ENCODE measurements around the gene CNP. TPM values are rescaled to one million over a fixed set of nuclear protein-coding genes. Genes with fewer than 3 reads are reported as not detected.
"Not testable (repeated sequence)": the region's sequence is repeated elsewhere in the genome, so short reads cannot be mapped to it uniquely, and the experiment has no call there.

CNP gene
- total RNA-seq, 1 experiment from 2014 or later, result 51.2 TPM

- Histone ChIP-seq H3K9me2 (ENCODE audit: insufficient read depth) (no peaks in the 10 kb centered on the region), H3K9ac (ENCODE audit: low read length) (no peak overlapping the region), H3K79me2 (ENCODE audit: insufficient read depth, low read length) (peaks cover 99% of the 10 kb centered on the region), H3K4me1 (ENCODE audit: control insufficient read depth in 1 of 2, insufficient read depth in 2 of 2, low read length in 2 of 2) (peaks cover 0 to 9% of the 10 kb centered on the region in 2 experiments; a peak in 2 of 4 replicates), H3K27me3 (ENCODE audit: insufficient read depth, low read length) (no peaks in the 10 kb centered on the region), H3K36me3 (ENCODE audit: control insufficient read depth in 1 of 2, insufficient read depth in 2 of 2, low read length in 2 of 2) (peaks cover 11 to 14% of the 10 kb centered on the region in 2 experiments; a peak in 3 of 4 replicates), H4K20me1 (ENCODE audit: insufficient read depth) (peaks cover 8% of the 10 kb centered on the region; the same call in 1 of the 2 replicates), H2AFZ (ENCODE audit: low read depth, low read length, poor library complexity, severe bottlenecking) (no peak overlapping the region), H3K9me3 (ENCODE audit: control insufficient read depth in 1 of 2, insufficient read depth in 1 of 2, low read depth in 1 of 2, low read length in 2 of 2) (no peaks in the 10 kb centered on the region), H3K27ac (ENCODE audit: low read depth, low read length) (no peak overlapping the region), H3K4me3 (replicated peaks in 1 of 2; ENCODE audit: low read depth in 1 of 2, low read length in 2 of 2) (no peak overlapping the region), H3K4me2 (ENCODE audit: low read length) (no peak overlapping the region)
- ATAC-seq (no peak), DNase-seq (ENCODE audit: low read depth, low spot score) (no peak)
- TF ChIP-seq EZH2 (IDR thresholded peaks at IDR 0.05), result no peak
- TF ChIP-seq POLR2AphosphoS5 (IDR thresholded peaks at IDR 0.05; ENCODE audit: low read depth, low read length), result no peak
- TF ChIP-seq CBX3 (IDR thresholded peaks at IDR 0.05; ENCODE audit: low read depth), result no peak
- TF ChIP-seq ZNF274 (IDR thresholded peaks at IDR 0.05; ENCODE audit: low read depth, low read length), result no peak
- no TSS peak for BruUV-seq (replicated peaks)
- CTCF ChIA-PET, result no interaction called here
- intact Hi-C loops (cut with micrococcal nuclease), result no loop called here
- RAD21 ChIA-PET (ENCODE audit: low non-redundant PET in 1 of 2, low total read pairs in 2 of 2, uncharacterized antibody in 2 of 2, unreplicated experiment in 2 of 2), result no interaction called here
- POLR2A ChIA-PET, result interaction anchor here (1.5 kb wide), 1 partner anchor 12 kb away, joined by 5 read pairs; the partner anchor contains the start of gene DNAJC7
Measured at GRCh38 chr17:42005166-42005565, 38.6 kb downstream of the CNP start.

- Histone ChIP-seq H3K9me2 (ENCODE audit: insufficient read depth) (no peaks in the 10 kb centered on the region), H3K79me2 (ENCODE audit: insufficient read depth, low read length) (peaks cover 99% of the 10 kb centered on the region), H3K4me2 (ENCODE audit: low read length) (no peak overlapping the region), H3K36me3 (ENCODE audit: control insufficient read depth in 1 of 2, insufficient read depth in 2 of 2, low read length in 2 of 2) (no peaks in the 10 kb centered on the region), H4K20me1 (ENCODE audit: insufficient read depth) (peaks cover 12% of the 10 kb centered on the region; the same call in 1 of the 2 replicates), H3K4me1 (ENCODE audit: control insufficient read depth in 1 of 2, insufficient read depth in 2 of 2, low read length in 2 of 2) (peaks cover 2 to 18% of the 10 kb centered on the region in 2 experiments; a peak in 2 of 4 replicates), H3K9me3 (ENCODE audit: control insufficient read depth in 1 of 2, insufficient read depth in 1 of 2, low read depth in 1 of 2, low read length in 2 of 2) (no peaks in the 10 kb centered on the region), H3K27me3 (ENCODE audit: insufficient read depth, low read length) (no peaks in the 10 kb centered on the region), H2AFZ (ENCODE audit: low read depth, low read length, poor library complexity, severe bottlenecking) (no peak overlapping the region), H3K27ac (ENCODE audit: low read depth, low read length) (no peak overlapping the region), H3K9ac (ENCODE audit: low read length) (no peak overlapping the region), H3K4me3 (replicated peaks in 1 of 2; ENCODE audit: low read depth in 1 of 2, low read length in 2 of 2) (no peak overlapping the region)
- TF ChIP-seq POLR2A (IDR thresholded peaks at IDR 0.05; ENCODE audit: borderline replicate concordance, extremely low read depth, insufficient read depth, insufficient read length), result no peak
- TF ChIP-seq RAD21 (IDR thresholded peaks at IDR 0.05; ENCODE audit: low read depth), result peak; percentile 46
- TF ChIP-seq, protein P1, sequence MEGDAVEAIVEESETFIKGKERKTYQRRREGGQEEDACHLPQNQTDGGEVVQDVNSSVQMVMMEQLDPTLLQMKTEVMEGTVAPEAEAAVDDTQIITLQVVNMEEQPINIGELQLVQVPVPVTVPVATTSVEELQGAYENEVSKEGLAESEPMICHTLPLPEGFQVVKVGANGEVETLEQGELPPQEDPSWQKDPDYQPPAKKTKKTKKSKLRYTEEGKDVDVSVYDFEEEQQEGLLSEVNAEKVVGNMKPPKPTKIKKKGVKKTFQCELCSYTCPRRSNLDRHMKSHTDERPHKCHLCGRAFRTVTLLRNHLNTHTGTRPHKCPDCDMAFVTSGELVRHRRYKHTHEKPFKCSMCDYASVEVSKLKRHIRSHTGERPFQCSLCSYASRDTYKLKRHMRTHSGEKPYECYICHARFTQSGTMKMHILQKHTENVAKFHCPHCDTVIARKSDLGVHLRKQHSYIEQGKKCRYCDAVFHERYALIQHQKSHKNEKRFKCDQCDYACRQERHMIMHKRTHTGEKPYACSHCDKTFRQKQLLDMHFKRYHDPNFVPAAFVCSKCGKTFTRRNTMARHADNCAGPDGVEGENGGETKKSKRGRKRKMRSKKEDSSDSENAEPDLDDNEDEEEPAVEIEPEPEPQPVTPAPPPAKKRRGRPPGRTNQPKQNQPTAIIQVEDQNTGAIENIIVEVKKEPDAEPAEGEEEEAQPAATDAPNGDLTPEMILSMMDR (IDR thresholded peaks at IDR 0.05 in 2 of 3, conservative IDR thresholded peaks at IDR 0.05 in 1 of 3; ENCODE audit: borderline replicate concordance in 1 of 3, insufficient read depth in 1 of 3, low read depth in 2 of 3, low read length in 2 of 3), result peak in 2 of 3 experiments; percentile 15 to 36; a peak in 3 of 6 replicates
- TF ChIP-seq, protein P2, sequence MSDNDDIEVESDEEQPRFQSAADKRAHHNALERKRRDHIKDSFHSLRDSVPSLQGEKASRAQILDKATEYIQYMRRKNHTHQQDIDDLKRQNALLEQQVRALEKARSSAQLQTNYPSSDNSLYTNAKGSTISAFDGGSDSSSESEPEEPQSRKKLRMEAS (IDR thresholded peaks at IDR 0.05), result no peak
- ChIA-PET CTCF (no interaction called here), RAD21 (ENCODE audit: low non-redundant PET in 1 of 2, low total read pairs in 2 of 2, uncharacterized antibody in 2 of 2, unreplicated experiment in 2 of 2) (no interaction called here), POLR2A (interaction anchor here (0.9 to 1.1 kb wide), 2 partner anchors 17 to 43 kb away, joined by 3 read pairs; partner anchors contain the start of gene CNP)
- DNase-seq (ENCODE audit: low read depth, low spot score) (no peak), ATAC-seq (peak; percentile 84)
- intact Hi-C loops (cut with micrococcal nuclease), result no loop called here
- BruUV-seq (replicated peaks), result no TSS peak
Measured at GRCh38 chr17:42009170-42009569, 42.6 kb downstream of the CNP start.

- peaks cover 99% of the 10 kb centered on the region for H3K79me2 ChIP-seq (ENCODE audit: insufficient read depth, low read length)
- H3K9me3 ChIP-seq (ENCODE audit: control insufficient read depth in 1 of 2, insufficient read depth in 1 of 2, low read depth in 1 of 2, low read length in 2 of 2); BruUV-seq (replicated peaks); H3K36me3 ChIP-seq (ENCODE audit: control insufficient read depth in 1 of 2, insufficient read depth in 2 of 2, low read length in 2 of 2); CTCF ChIA-PET; H3K4me3 ChIP-seq (replicated peaks in 1 of 2; ENCODE audit: low read depth in 1 of 2, low read length in 2 of 2); H3K9ac ChIP-seq (ENCODE audit: low read length); intact Hi-C loops (cut with micrococcal nuclease); H2AFZ ChIP-seq (ENCODE audit: low read depth, low read length, poor library complexity, severe bottlenecking); H3K27me3 ChIP-seq (ENCODE audit: insufficient read depth, low read length); POLR2A ChIA-PET; ATAC-seq; H3K27ac ChIP-seq (ENCODE audit: low read depth, low read length); DNase-seq (ENCODE audit: low read depth, low spot score); RAD21 ChIA-PET (ENCODE audit: low non-redundant PET in 1 of 2, low total read pairs in 2 of 2, uncharacterized antibody in 2 of 2, unreplicated experiment in 2 of 2); H3K9me2 ChIP-seq (ENCODE audit: insufficient read depth): not testable (repeated sequence)
- H3K4me1 ChIP-seq (ENCODE audit: control insufficient read depth in 1 of 2, insufficient read depth in 2 of 2, low read length in 2 of 2), result peaks cover 2 to 18% of the 10 kb centered on the region in 2 experiments; a peak in 2 of 4 replicates
- H4K20me1 ChIP-seq (ENCODE audit: insufficient read depth), result peaks cover 12% of the 10 kb centered on the region; the same call in 1 of the 2 replicates
- H3K4me2 ChIP-seq (ENCODE audit: low read length), result peak overlapping the region; percentile 34; the same call in 1 of the 2 replicates
Measured at GRCh38 chr17:42010266-42010680, 43.7 kb downstream of the CNP start.
